Measurements from ENCODE around the gene ANO10. TPM values are rescaled to one million over a fixed set of nuclear protein-coding genes. Genes with fewer than 3 reads are reported as not detected.

Gene ANO10
- total and polyA plus RNA-seq, 2 of the 8 experiments (the other 6 are each of a cell fraction or from before 2014, with no cell fraction given) = 38.0 to 53.2 TPM

- TF ChIP-seq CTCF (IDR thresholded peaks at IDR 0.05; ENCODE audit: control extremely low read depth in 1 of 3, insufficient read depth in 1 of 3, low read depth in 1 of 3, low read length in 3 of 3) (no peak), CBX5 (IDR thresholded peaks at IDR 0.05; ENCODE audit: low read depth, low read length) (no peak)
Observed at GRCh38 chr3:43521941-43522340, 99.9 kb downstream of the ANO10 start (continued).

All from H1 (cell line).